Esophagus muscularis mucosa (tissue), 3 donors: ENCODE data around the gene CLIP3.

Experiments
- POLR2A ChIP-seq: fragments of 450-650 bp; IDR thresholded peaks from one replicate; pipeline ENCODE4 v1.6.1; 2017; ENCODE audit warnings: antibody characterized with exemption, moderate library complexity, mild to moderate bottlenecking, low read depth
- POLR2AphosphoS5 ChIP-seq, 2 donors: sonication (generic); formaldehyde crosslinking; IDR thresholded peaks; one replicate each; pipeline ENCODE4 v1.6.1; 2017; ENCODE audit warnings: antibody characterized with exemption in 2 of 2
- TF ChIP-seq, protein P1 (sequence below), 3 experiments: fragments of 200-600 bp in 2 of 3; fragments of 450-650 bp in 1 of 3; sonication (generic) in 2 of 3; IDR thresholded peaks; one replicate each; pipeline ENCODE4 v1.5.1; 2017 to 2019; ENCODE audit warnings: antibody characterized with exemption in 3 of 3, mild to moderate bottlenecking in 2 of 3, moderate library complexity in 1 of 3

DNA sequence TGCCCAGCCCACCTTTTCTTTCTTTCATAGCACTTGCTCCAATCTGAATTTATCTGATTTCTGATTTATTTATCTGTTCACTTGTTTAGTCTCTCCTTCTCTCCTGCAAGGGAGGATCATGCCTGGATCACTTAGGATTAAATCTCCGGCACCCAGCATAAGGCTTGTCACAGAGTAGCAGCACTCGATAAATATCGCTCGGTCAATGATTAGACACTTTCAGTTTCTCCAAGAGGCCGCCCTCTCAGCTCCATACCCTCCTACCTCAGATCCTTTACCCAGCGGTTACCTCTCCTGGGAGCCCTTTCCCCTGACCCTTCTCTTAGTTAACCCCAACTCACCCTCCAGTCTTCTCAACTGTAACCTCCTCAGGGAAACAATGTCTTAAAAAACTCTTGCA is 1.4 kb downstream of the CLIP3 start:
- TF ChIP-seq POLR2A (no peak), POLR2AphosphoS5 (IDR thresholded peaks at IDR 0.05) (no peak)
- TF ChIP-seq, protein P1, sequence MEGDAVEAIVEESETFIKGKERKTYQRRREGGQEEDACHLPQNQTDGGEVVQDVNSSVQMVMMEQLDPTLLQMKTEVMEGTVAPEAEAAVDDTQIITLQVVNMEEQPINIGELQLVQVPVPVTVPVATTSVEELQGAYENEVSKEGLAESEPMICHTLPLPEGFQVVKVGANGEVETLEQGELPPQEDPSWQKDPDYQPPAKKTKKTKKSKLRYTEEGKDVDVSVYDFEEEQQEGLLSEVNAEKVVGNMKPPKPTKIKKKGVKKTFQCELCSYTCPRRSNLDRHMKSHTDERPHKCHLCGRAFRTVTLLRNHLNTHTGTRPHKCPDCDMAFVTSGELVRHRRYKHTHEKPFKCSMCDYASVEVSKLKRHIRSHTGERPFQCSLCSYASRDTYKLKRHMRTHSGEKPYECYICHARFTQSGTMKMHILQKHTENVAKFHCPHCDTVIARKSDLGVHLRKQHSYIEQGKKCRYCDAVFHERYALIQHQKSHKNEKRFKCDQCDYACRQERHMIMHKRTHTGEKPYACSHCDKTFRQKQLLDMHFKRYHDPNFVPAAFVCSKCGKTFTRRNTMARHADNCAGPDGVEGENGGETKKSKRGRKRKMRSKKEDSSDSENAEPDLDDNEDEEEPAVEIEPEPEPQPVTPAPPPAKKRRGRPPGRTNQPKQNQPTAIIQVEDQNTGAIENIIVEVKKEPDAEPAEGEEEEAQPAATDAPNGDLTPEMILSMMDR (IDR thresholded peaks at IDR 0.05): no peak
